ENCODE measurements around the gene MVK.

The MVK gene

DNA sequence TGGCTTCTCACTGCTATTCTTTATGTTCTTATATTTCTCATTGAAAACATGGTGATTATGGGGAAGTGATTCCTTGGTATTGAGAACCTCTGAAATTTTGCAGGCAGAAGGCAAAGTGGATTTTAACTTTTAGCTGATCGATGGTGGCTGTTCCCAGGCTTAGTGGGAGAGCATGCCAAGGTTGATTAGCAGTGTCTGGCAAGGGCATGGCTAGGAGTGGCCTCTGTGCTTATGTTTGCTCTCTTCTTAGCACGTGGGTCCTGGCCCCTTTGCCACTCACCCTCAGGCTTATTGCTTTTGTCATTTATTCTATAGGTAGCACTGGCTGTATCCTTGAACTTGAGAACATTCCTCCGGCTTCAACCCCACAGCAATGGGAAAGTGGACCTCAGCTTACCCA is 2.1 kb downstream of the MVK start:
- no peak for TF ChIP-seq CTCF (IDR thresholded peaks at IDR 0.05; ENCODE audit: borderline replicate concordance, insufficient read depth, low read depth, low read length)
- H3K4me3 ChIP-seq (ENCODE audit: low read depth, low read length): no peak overlapping the region

DNA sequence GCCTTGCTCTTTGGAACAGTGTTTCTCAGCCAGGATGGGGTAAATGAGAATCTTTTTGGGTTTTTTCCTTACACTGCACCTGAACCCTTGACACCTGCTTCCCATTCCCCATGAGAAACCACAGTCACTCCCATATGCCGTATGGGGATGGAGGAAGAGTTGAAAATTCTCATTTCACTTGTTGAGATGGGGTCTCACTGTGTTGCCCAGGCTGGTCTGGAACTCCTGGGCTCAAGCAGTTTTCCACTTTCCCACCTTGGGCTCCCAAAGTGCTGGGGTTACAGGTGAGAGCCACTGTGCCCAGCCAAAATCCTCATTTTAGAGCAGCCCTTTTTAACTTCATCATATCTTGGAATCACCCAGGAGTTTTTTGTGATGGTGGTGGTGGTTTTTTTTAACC is 3.7 kb downstream of the MVK start:
- no peak for TF ChIP-seq CTCF (IDR thresholded peaks at IDR 0.05; ENCODE audit: borderline replicate concordance, insufficient read depth, low read depth, low read length)
- H3K4me3 ChIP-seq (ENCODE audit: low read depth, low read length): no peak overlapping the region

- no peak for TF ChIP-seq CTCF (IDR thresholded peaks at IDR 0.05; ENCODE audit: borderline replicate concordance, insufficient read depth, low read depth, low read length)
These were observed 4.8 kb downstream of the MVK start for GRCh38 chr12:109578330-109578927.

GRCh38 chr12:109579639-109580038 is 6.0 kb downstream of the MVK start:
- H3K4me3 ChIP-seq (ENCODE audit: low read depth, low read length): no peak overlapping the region
- no peak for TF ChIP-seq CTCF (IDR thresholded peaks at IDR 0.05; ENCODE audit: borderline replicate concordance, insufficient read depth, low read depth, low read length)

More at GRCh38 chr12:109578330-109578927, 4.8 kb downstream of the MVK start:
- no peak overlapping the region for H3K4me3 ChIP-seq (ENCODE audit: low read depth, low read length)

DNA sequence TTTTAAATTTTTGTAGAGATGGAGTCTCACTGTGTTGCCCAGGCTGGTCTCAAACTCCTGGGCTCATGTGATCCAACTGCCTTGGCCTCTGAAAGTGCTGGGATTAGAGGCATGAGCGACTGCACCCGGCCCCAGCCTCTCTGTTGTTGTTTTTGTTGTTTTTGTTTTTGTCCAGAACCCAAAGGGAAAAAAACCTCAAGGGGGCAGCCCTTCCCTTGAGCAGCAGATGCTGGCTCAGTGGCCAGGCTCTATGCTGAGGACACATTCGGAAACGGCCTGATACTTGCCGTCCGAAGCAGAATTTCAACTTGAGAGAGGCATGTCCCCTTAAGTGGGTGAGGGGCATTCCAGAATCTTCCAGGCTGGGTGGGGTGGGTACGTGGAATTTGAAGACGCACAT is 6.7 kb downstream of the MVK start:
- no peak for TF ChIP-seq CTCF (IDR thresholded peaks at IDR 0.05; ENCODE audit: borderline replicate concordance, insufficient read depth, low read depth, low read length)
- H3K4me3 ChIP-seq (ENCODE audit: low read depth, low read length): no peak overlapping the region

DNA sequence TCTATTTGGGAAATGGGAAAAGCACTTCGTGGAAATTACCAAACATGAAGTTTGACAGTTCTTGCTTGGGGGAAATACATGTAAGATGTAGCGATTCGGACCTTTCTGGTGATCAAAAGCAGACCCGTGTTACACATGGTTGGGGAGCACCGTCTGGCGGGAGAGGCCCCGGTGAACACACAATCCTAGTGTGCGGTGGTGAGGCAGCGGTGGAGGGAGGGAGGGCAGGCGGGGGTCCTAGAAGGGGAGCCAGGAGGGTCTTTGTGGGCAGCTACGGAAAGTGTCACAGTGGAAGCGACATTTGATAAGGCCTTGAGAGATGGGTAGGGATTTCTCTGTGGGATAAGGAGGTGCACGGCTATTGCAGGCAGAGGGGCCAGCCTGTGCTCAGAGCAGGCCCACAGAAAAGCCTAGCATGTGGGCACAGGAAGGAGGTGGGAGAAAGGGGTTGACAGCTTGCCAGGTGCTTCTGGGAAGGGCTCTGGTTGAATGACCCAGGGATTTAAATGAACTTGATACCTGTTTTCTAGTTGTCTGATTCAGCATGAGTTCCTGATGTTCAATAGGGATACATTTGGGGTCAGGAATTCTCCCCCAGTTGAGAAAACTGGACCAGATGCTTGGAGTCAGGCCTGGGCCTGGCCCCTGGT is 7.2 kb downstream of the MVK start:
- H3K4me3 ChIP-seq (ENCODE audit: low read depth, low read length): no peak overlapping the region
- TF ChIP-seq CTCF (IDR thresholded peaks at IDR 0.05; ENCODE audit: borderline replicate concordance, insufficient read depth, low read depth, low read length): no peak

- no peak overlapping the region for H3K4me3 ChIP-seq (ENCODE audit: low read depth, low read length)
- no peak for TF ChIP-seq CTCF (IDR thresholded peaks at IDR 0.05; ENCODE audit: borderline replicate concordance, insufficient read depth, low read depth, low read length)
These were observed 7.7 kb downstream of the MVK start for GRCh38 chr12:109581334-109581691.

All from GM12875 (cell line).